ENCODE measurements around the gene PPP1R13L.

- no peak for TF ChIP-seq CTCF (IDR thresholded peaks at IDR 0.05 in 8 of 11, conservative IDR thresholded peaks at IDR 0.05 in 3 of 11)
- no peak for TF ChIP-seq POLR2A (IDR thresholded peaks at IDR 0.05)
Observed at GRCh38 chr19:45407091-45407375, 2.2 kb upstream of the PPP1R13L start.

Data from spleen (tissue), 7 donors.